Heart left ventricle (tissue), 16 donors: Measurements from ENCODE around the gene EPHX1. TPM values are rescaled to one million over a fixed set of nuclear protein-coding genes. Genes with fewer than 3 reads are reported as not detected.
A peak's percentile ranks its signal among the peaks of the same experiment; 100 is the strongest.

Source experiments
- ATAC-seq, 4 donors: fragments of 200-7000 bp; cut with Tn5 transposase; one replicate each; pipeline ENCODE4 v1.9.1; 2020 to 2022; ENCODE audit warnings: moderate library complexity in 4 of 4, mild to moderate bottlenecking in 3 of 4, moderate number of reproducible peaks in 1 of 4
- DNase-seq, 5 donors: peaks; one replicate each; pipeline ENCODE4 v3.0.0-alpha.2; 2020
- H3K27ac ChIP-seq, 12 donors: fragments of 200-600 bp; sonication (generic) in 4 of 12; one replicate each; pipeline versions ENCODE4 v1.5.0 to v1.8.0; 2016 to 2022; ENCODE audit warnings: mild to moderate bottlenecking in 2 of 12
- H3K27me3 ChIP-seq, 9 donors: fragments of 200-600 bp; sonication (generic) in 2 of 9; one replicate each; pipeline versions ENCODE4 v1.5.1 to v1.8.0; 2016 to 2022; ENCODE audit warnings: mild to moderate bottlenecking in 3 of 9
- H3K36me3 ChIP-seq, 9 donors: fragments of 200-600 bp; sonication (generic) in 2 of 9; one replicate each; pipeline versions ENCODE4 v1.5.0 to v1.8.0; 2018 to 2022; ENCODE audit warnings: mild to moderate bottlenecking in 2 of 9
- H3K4me1 ChIP-seq, 12 donors: fragments of 200-600 bp; sonication (generic) in 4 of 12; one replicate each; pipeline versions ENCODE4 v1.5.0 to v1.8.0; 2016 to 2022; ENCODE audit warnings: mild to moderate bottlenecking in 3 of 12
- H3K4me3 ChIP-seq, 12 donors: fragments of 200-600 bp; sonication (generic) in 4 of 12; one replicate each; pipeline versions ENCODE4 v1.5.0 to v1.8.0; 2017 to 2022; ENCODE audit warnings: mild to moderate bottlenecking in 9 of 12, moderate library complexity in 4 of 12
- H3K9me3 ChIP-seq, 12 donors: fragments of 200-600 bp; sonication (generic) in 4 of 12; one replicate each; pipeline versions ENCODE4 v1.5.0 to v1.8.0; 2016 to 2022; ENCODE audit warnings: mild to moderate bottlenecking in 1 of 12
- CTCF ChIP-seq, 12 donors: fragments of 200-600 bp; sonication (generic) in 4 of 12; IDR thresholded peaks; one replicate each; pipeline versions ENCODE4 v1.5.0 to v1.8.0; 2018 to 2022; ENCODE audit warnings: antibody characterized with exemption in 12 of 12, mild to moderate bottlenecking in 5 of 12
- POLR2A ChIP-seq, 2 donors: fragments of 450-650 bp; IDR thresholded peaks; one replicate each; pipeline ENCODE4 v1.6.1; 2017; ENCODE audit warnings: antibody characterized with exemption in 2 of 2, mild to moderate bottlenecking in 2 of 2, moderate library complexity in 2 of 2
- WGBS, 4 donors: extraction: QIAGEN DNeasy Blood & Tissue Kit in 2 of 4; methylation state at CpG; one replicate each; pipeline versions ENCODE4 v1.1.5 to v1.1.7; 2013 to 2018; 5-methylcytosine and 5-hydroxymethylcytosine counted together
- intact Hi-C, 10 donors: fragments of 100-400 bp; cut with DNase I; formaldehyde crosslinking; loops; one replicate each; pipeline versions ENCODE4 v1.11.1 to v1.14.2; 2022
- polyA plus RNA-seq, 2 donors: library from polyadenylated mRNA; stranded (reverse); fragments of 200-250 nt; gene quantifications; one replicate each; pipeline ENCODE4 v1.2.3, GENCODE V29; 2013
- total RNA-seq, 9 donors: library from RNA; depleted of rRNA in 2 of 9; stranded (reverse); fragments of >200 nt in 2 of 9; fragmentation: NEBNext Ultra II Directional in 3 of 9; extraction: Animal tissue kit (Norgen Biotek cat#: 25700) in 3 of 9; gene quantifications; one replicate each; pipeline versions ENCODE4 v1.1.0 to v1.2.4, GENCODE V29; 2016 to 2023
- donor health status: ischemic (EF 13 %, LVEDD 7.1; RV severe dilation, severe dysfunction).
- donor health status: healthy with polysubstance abuse.
- donor health status: DM: no; HTN: yes; CAD: no.
- donor health status: DM: no; HTN: no; CAD: no.
- donor health status: ischemic (EF 25% LVEDD 6.9; RV normal size, moderate dysfunction).
- donor health status: ischemic (EF 25% LVEDD 5.7; RV mildly dilated, moderate dysfunction).
- donor health status: healthy.
- donor health status: DM: yes; HTN: yes; CAD: no.
- donor health status: ischemic (EF 35%, LVEDD 5.7; RV mildly dilated, moderate dysfunction).
- donor health status: nonischemic (EF 11% LVEDD 7.7; RV severe dilation, severe dysfunction).
- donor health status: DM: yes; HTN: yes; CAD: no.
- donor health status: PGD.
- donor health status: ischemic (EF 29% LVEDD 5.4; RV normal size, mild dysfunction).
- donor health status: nonischemic (EF 23%, LVEDD 6.1; RV moderate dilation, normal function).

The EPHX1 gene
- total and polyA plus RNA-seq, 11 donors = 22.2 to 96.8 (median 45.4) TPM

GRCh38 chr1:225888289-225888897 is 78.5 kb downstream of the EPHX1 start:
- Histone ChIP-seq H3K36me3 (no peaks in the 10 kb centered on the region), H3K27me3 (peaks cover 0 to 4% (median 0%) of the 10 kb centered on the region in 9 donors), H3K9me3 (no peaks in the 10 kb centered on the region), H3K27ac (no peak overlapping the region), H3K4me3 (no peak overlapping the region), H3K4me1 (peaks cover 0 to 16% (median 2%) of the 10 kb centered on the region in 12 donors)
- DNase-seq = no peak
- intact Hi-C loops = no loop called here
- peak in 1 of 4 donors; percentile 14 for ATAC-seq
- TF ChIP-seq CTCF (IDR thresholded peaks at IDR 0.05) = no peak
- TF ChIP-seq POLR2A (IDR thresholded peaks at IDR 0.05) = no peak
- 81 to 90% (median 85%) methylated on average over 6 to 18 of the region's 18 CpGs for WGBS, 4 donors

GRCh38 chr1:225888898-225889601 is 79.1 kb downstream of the EPHX1 start, which contains the start of gene LEFTY1:
Gene LEFTY1, minus strand, starts transcription at chr1:225889146. Its CDS starts 80 bp downstream, at chr1:225889066.
- DNase-seq (peak in 1 of 5 donors; percentile 45), ATAC-seq (peak in 3 of 4 donors; percentile 41 to 78 (median 49))
- Histone ChIP-seq H3K4me3 (no peak within 1 kb of the TSS), H3K27me3 (peaks cover 0 to 4% (median 0%) of the 10 kb centered on the region in 9 donors), H3K36me3 (no peaks in the 10 kb centered on the region), H3K27ac (no peak within 1 kb of the TSS), H3K4me1 (peaks cover 0 to 15% (median 1%) of the 10 kb centered on the region in 12 donors), H3K9me3 (no peaks in the 10 kb centered on the region)
- TF ChIP-seq CTCF (IDR thresholded peaks at IDR 0.05) = no peak
- TF ChIP-seq POLR2A (IDR thresholded peaks at IDR 0.05) = no peak
- 71 to 84% (median 78%) methylated on average over 7 to 11 of the region's 11 CpGs for WGBS, 4 donors
- intact Hi-C loops = no loop called here

GRCh38 chr1:225889743-225890142 is 79.8 kb downstream of the EPHX1 start:
- H3K27ac ChIP-seq = no peak overlapping the region
- intact Hi-C loops = no loop called here
- WGBS, 4 donors = 92 to 95% (median 94%) methylated on average over 5 of the region's 5 CpGs
- H3K4me3 ChIP-seq = no peak overlapping the region
- DNase-seq = no peak
- peaks cover 0 to 15% (median 1%) of the 10 kb centered on the region in 12 donors for H3K4me1 ChIP-seq
- no peak for ATAC-seq
- TF ChIP-seq POLR2A (IDR thresholded peaks at IDR 0.05) = no peak
- TF ChIP-seq CTCF (IDR thresholded peaks at IDR 0.05) = no peak
- no peaks in the 10 kb centered on the region for H3K36me3 ChIP-seq
- peaks cover 0 to 4% (median 0%) of the 10 kb centered on the region in 9 donors for H3K27me3 ChIP-seq
- H3K9me3 ChIP-seq = no peaks in the 10 kb centered on the region
